K562 (cell line): ENCODE measurements around the gene ITPR2. TPM values are rescaled to one million over a fixed set of nuclear protein-coding genes. Genes with fewer than 3 reads are reported as not detected.

ENCODE experiments used
- ATAC-seq: fragments of 200-7000 bp; cut with Tn5 transposase; 3 replicates; pipeline ENCODE4 v1.9.1; 2020; ENCODE audit warnings: moderate library complexity
- BruUV-seq: library from RNA; stranded (reverse); fragments of 400-500 nt; replicated peaks from 2 replicates; lab custom pipeline; 2021; lab: Mats Ljungman, UMichigan
- CTCF ChIA-PET: fragments of 300-600 bp; formaldehyde crosslinking; extraction: SDS; loops from one replicate; lab custom pipeline; 2021; ENCODE audit warnings: low intra/inter-chr PET ratio; lab: Yijun Ruan, JAX
- POLR2A ChIA-PET: fragments of 300-600, 350-650 bp; sonication (Branson Sonifier 250); formaldehyde crosslinking; extraction: SDS; loops from one replicate; lab custom pipeline; 2021; ENCODE audit warnings: antibody characterized with exemption, inconsistent platforms; lab: Yijun Ruan, JAX
- DNase-seq, 4 experiments: peaks; one replicate each; pipeline versions ENCODE4 v3.0.0 to v3.0.0-alpha.2; 2011 to 2018; ENCODE audit warnings: low spot score in 3 of 4, mixed read lengths in 3 of 4; ENCODE audit errors: extremely low read depth in 1 of 4
- FAIRE-seq: peaks from 2 replicates; lab custom pipeline; 2011; peaks lifted over from hg19 to GRCh38; lab: Jason Lieb, UNC
- H2AFZ ChIP-seq: 2 replicates; pipeline ENCODE4 v1.6.0; 2011; ENCODE audit warnings: low read depth, low read length, control low read depth, inconsistent platforms
- H3K27ac ChIP-seq: fragments of 200-600 bp; 3 replicates; pipeline ENCODE4 v1.8.0; 2011; ENCODE audit warnings: low read depth, mild to moderate bottlenecking, control low read depth, inconsistent platforms, low read length, moderate library complexity, mixed read lengths; ENCODE audit errors: extremely low read depth
- H3K27me3 ChIP-seq, 2 experiments: fragments of 300-600 bp in 1 of 2; 2 replicates in 1 of 2; 3 replicates in 1 of 2; pipeline versions ENCODE4 v1.6.0 to v1.8.0; 2011; ENCODE audit warnings: inconsistent platforms in 2 of 2, low read length in 2 of 2, mild to moderate bottlenecking in 1 of 2, mixed read lengths in 1 of 2, moderate library complexity in 1 of 2; ENCODE audit not compliant: control insufficient read depth in 2 of 2, insufficient read depth in 2 of 2
- H3K36me3 ChIP-seq: fragments of 300-600 bp; 3 replicates; pipeline ENCODE4 v1.8.0; 2011; ENCODE audit warnings: mild to moderate bottlenecking, low read length, inconsistent platforms; ENCODE audit not compliant: control insufficient read depth, insufficient read depth
- H3K4me1 ChIP-seq, 2 experiments: fragments of 200-600 bp in 1 of 2; replicated peaks in 1 of 2; 2 replicates in 1 of 2; 3 replicates in 1 of 2; pipeline versions ENCODE4 v1.5.1 to v1.8.0; 2011; ENCODE audit warnings: inconsistent platforms in 2 of 2, low read length in 2 of 2, mild to moderate bottlenecking in 1 of 2, mixed read lengths in 1 of 2, moderate library complexity in 1 of 2; ENCODE audit not compliant: control insufficient read depth in 2 of 2, insufficient read depth in 2 of 2
- H3K4me2 ChIP-seq: 2 replicates; pipeline ENCODE4 v1.6.1; 2011; ENCODE audit warnings: low read length, control low read depth, inconsistent platforms, mixed read lengths; ENCODE audit not compliant: insufficient read depth
- H3K4me3 ChIP-seq: fragments of 200-600 bp; sonication (generic), shearing (Covaris generic); 2 replicates; pipeline ENCODE4 v1.5.1; 2016; ENCODE audit warnings: control low read depth, inconsistent platforms
- H3K79me2 ChIP-seq: fragments of 200-600 bp; 3 replicates; pipeline ENCODE4 v1.8.0; 2011; ENCODE audit warnings: low read length, inconsistent platforms; ENCODE audit not compliant: control insufficient read depth, insufficient read depth
- H3K9ac ChIP-seq, 2 experiments: 2 replicates each; pipeline versions ENCODE4 v1.6.0 to v1.6.1; 2011; ENCODE audit warnings: low read depth in 2 of 2, low read length in 2 of 2, control low read depth in 1 of 2, inconsistent platforms in 1 of 2, mild to moderate bottlenecking in 1 of 2, mixed read lengths in 1 of 2; ENCODE audit not compliant: insufficient read depth in 1 of 2
- H3K9me1 ChIP-seq: one replicate; pipeline ENCODE4 v1.6.0; 2011; ENCODE audit warnings: inconsistent platforms, mild to moderate bottlenecking, low read length, moderate library complexity; ENCODE audit not compliant: control insufficient read depth, insufficient read depth
- H3K9me3 ChIP-seq: replicated peaks from 2 replicates; pipeline ENCODE4 v1.5.1; 2011; ENCODE audit warnings: low read depth, low read length, inconsistent platforms; ENCODE audit not compliant: control insufficient read depth, insufficient read depth
- H4K20me1 ChIP-seq: replicated peaks from 2 replicates; pipeline ENCODE4 v1.6.1; 2011; ENCODE audit warnings: low read length, inconsistent platforms, mixed read lengths; ENCODE audit not compliant: control insufficient read depth, insufficient read depth
- KLF16 ChIP-seq: IDR thresholded peaks from 2 replicates; pipeline ENCODE4 v1.6.1; 2016; ENCODE audit warnings: antibody characterized with exemption
- LCOR ChIP-seq: sonication (generic); formaldehyde crosslinking; IDR thresholded peaks from 2 replicates; pipeline ENCODE4 v1.8.0; 2022; ENCODE audit warnings: mild to moderate bottlenecking, missing genetic modification reagents
- SP2 ChIP-seq: IDR thresholded peaks from 2 replicates; pipeline ENCODE4 v1.6.1; 2011; ENCODE audit warnings: mild to moderate bottlenecking, low read depth, low read length, moderate library complexity; ENCODE audit not compliant: poor library complexity, severe bottlenecking; ENCODE audit errors: extremely low read depth
- WGBS: fragments of 100-300 bp; shearing (Covaris generic); methylation state at CpG from one replicate; pipeline ENCODE4 v1.1.6; 2016; ENCODE audit warnings: low coverage, mixed read lengths; ENCODE audit not compliant: insufficient coverage; ENCODE audit errors: missing lambda C conversion rate; 5-methylcytosine and 5-hydroxymethylcytosine counted together
- in situ Hi-C: fragments of 300-500 bp; cut with MboI; formaldehyde crosslinking; loops from 4 replicates; pipeline ENCODE4 v1.15.0; 2018; ENCODE audit warnings: inconsistent platforms, mixed read lengths
- intact Hi-C: fragments of 100-400 bp; cut with micrococcal nuclease; formaldehyde crosslinking; loops from 2 replicates; pipeline ENCODE4 v1.14.2; 2022
- polyA plus RNA-seq, 8 experiments: library from polyadenylated mRNA; depleted of rRNA in 4 of 8; stranded (reverse) in 5 of 8; unstranded in 3 of 8; fragments of >200 nt; fragmentation: Nextera tagmentation in 2 of 8; fragmentation: Illumina TruSeq in 1 of 8; extraction: Ambion mirVana in 2 of 8; extraction: Trizol in 1 of 8; gene quantifications; 2 replicates each; pipeline versions ENCODE4 v1.2.1 to v1.2.3, GENCODE V29; 2011 to 2014; ENCODE audit warnings: inconsistent platforms in 1 of 8, missing spikeins in 1 of 8
- total RNA-seq, 7 experiments: library from RNA; depleted of rRNA in 6 of 7; stranded (reverse); fragments of >200 nt in 6 of 7; fragmentation: Illumina TruSeq in 2 of 7; extraction: Trizol in 2 of 7; gene quantifications; 2 replicates each; pipeline versions ENCODE4 v1.2.1 to v1.2.3, GENCODE V29; 2011 to 2021; ENCODE audit warnings: low replicate concordance in 1 of 7
- TF ChIP-seq, protein P1 (sequence below): fragments of 250-450 bp; sonication (Bioruptor Pico); IDR thresholded peaks from 2 replicates; pipeline ENCODE4 v1.8.0; 2022; ENCODE audit warnings: moderate library complexity, mild to moderate bottlenecking, inconsistent platforms
- TF ChIP-seq, protein P2 (sequence below), 2 experiments: fragments of 450-650 bp in 1 of 2; sonication (generic) in 1 of 2; formaldehyde crosslinking in 1 of 2; IDR thresholded peaks in 1 of 2; conservative IDR thresholded peaks in 1 of 2; 2 replicates each; pipeline versions ENCODE4 v1.6.1 to v1.8.1; 2016 to 2023; ENCODE audit warnings: mild to moderate bottlenecking in 2 of 2, moderate library complexity in 2 of 2, inconsistent platforms in 1 of 2, missing genetic modification reagents in 1 of 2
- TF ChIP-seq, protein P3 (sequence below): fragments of 450-650 bp; IDR thresholded peaks from one replicate; pipeline ENCODE4 v1.6.1; 2018; ENCODE audit warnings: mild to moderate bottlenecking, moderate library complexity; ENCODE audit not compliant: partially characterized antibody

The ITPR2 gene
- total and polyA plus RNA-seq, 9 of the 15 experiments (the other 6 are each of a cell fraction or from before 2014, with no cell fraction given) = 0.21 to 3.3 (median 0.95) TPM

DNA sequence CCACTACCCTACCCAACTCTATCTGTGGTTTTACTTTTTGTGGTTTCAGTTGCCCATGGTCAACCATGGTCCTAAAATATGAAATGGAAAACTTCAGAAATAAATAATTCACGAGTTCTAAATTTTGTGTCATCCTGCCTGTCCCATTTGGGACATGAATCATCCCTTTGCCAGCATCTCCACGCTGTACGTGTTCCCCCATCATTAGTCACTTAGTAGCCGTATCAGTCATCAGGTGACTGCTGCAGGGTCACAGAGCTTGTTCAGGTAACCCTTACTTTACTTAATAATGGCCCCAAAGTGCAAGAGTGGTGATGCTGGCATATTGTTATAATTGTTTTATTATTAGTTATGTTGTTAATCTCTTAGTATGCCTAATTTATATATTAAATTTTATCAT is 209.9 kb downstream of the ITPR2 start:
- no peak for ATAC-seq
- intact Hi-C loops = no loop called here
- in situ Hi-C loops = no loop called here
- H3K9me1 ChIP-seq = no peaks in the 10 kb centered on the region
- BruUV-seq = no TSS peak
- H3K4me2 ChIP-seq = no peak overlapping the region
- H3K9me3 ChIP-seq = no peaks in the 10 kb centered on the region
- ChIA-PET CTCF (interaction anchor here (0.6 kb wide), 1 partner anchor 34 kb away, joined by 3 read pairs; no protein-coding TSS in a partner anchor), POLR2A (no interaction called here)
- H3K4me1 ChIP-seq = peaks cover 0 to 11% of the 10 kb centered on the region in 2 experiments; a peak in 4 of 5 replicates
- DNase-seq = no peak
- H3K4me3 ChIP-seq = no peak overlapping the region
- H3K9ac ChIP-seq = no peak overlapping the region
- WGBS = 34% methylated on average over 4 of the region's 4 CpGs
- FAIRE-seq = no peak
- TF ChIP-seq, protein P1, sequence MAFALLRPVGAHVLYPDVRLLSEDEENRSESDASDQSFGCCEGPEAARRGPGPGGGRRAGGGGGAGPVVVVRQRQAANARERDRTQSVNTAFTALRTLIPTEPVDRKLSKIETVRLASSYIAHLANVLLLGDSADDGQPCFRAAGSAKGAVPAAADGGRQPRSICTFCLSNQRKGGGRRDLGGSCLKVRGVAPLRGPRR (CRISPR knock-in tag) = no peak
- TF ChIP-seq, protein P2, sequence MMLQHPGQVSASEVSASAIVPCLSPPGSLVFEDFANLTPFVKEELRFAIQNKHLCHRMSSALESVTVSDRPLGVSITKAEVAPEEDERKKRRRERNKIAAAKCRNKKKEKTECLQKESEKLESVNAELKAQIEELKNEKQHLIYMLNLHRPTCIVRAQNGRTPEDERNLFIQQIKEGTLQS (IDR thresholded peaks at IDR 0.05) = no peak
- TF ChIP-seq, protein P2 (CRISPR knock-in tag; conservative IDR thresholded peaks at IDR 0.05) = no peak
- TF ChIP-seq, protein P3, sequence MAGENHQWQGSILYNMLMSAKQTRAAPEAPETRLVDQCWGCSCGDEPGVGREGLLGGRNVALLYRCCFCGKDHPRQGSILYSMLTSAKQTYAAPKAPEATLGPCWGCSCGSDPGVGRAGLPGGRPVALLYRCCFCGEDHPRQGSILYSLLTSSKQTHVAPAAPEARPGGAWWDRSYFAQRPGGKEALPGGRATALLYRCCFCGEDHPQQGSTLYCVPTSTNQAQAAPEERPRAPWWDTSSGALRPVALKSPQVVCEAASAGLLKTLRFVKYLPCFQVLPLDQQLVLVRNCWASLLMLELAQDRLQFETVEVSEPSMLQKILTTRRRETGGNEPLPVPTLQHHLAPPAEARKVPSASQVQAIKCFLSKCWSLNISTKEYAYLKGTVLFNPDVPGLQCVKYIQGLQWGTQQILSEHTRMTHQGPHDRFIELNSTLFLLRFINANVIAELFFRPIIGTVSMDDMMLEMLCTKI = no peak
- TF ChIP-seq LCOR (CRISPR knock-in tag) (no peak), SP2 (no peak), KLF16 (no peak)
- no peaks in the 10 kb centered on the region for H3K79me2 ChIP-seq
- H2AFZ ChIP-seq = no peak overlapping the region
- H3K27me3 ChIP-seq = no peaks in the 10 kb centered on the region
- H3K27ac ChIP-seq = no peak overlapping the region
- H3K36me3 ChIP-seq = no peaks in the 10 kb centered on the region
- H4K20me1 ChIP-seq = no peaks in the 10 kb centered on the region
